Parathyroid adenoma (tissue), 2 donors: Measurements from ENCODE around the gene ANO6.

Experiments used
- H2AFZ ChIP-seq: fragments of 300-600 bp; sonication (generic); one replicate; pipeline ENCODE4 v1.7.0; 2017; ENCODE audit warnings: antibody characterized with exemption, mild to moderate bottlenecking
- H3K27ac ChIP-seq: fragments of 300-600 bp; sonication (generic); one replicate; pipeline ENCODE4 v1.7.0; 2017
- H3K27me3 ChIP-seq: fragments of 300-600 bp; sonication (generic); one replicate; pipeline ENCODE4 v1.7.0; 2017; ENCODE audit warnings: low read length; ENCODE audit not compliant: control insufficient read depth, insufficient read depth
- H3K36me3 ChIP-seq: fragments of 300-600 bp; sonication (generic); one replicate; pipeline ENCODE4 v1.7.0; 2017; ENCODE audit warnings: low read length; ENCODE audit not compliant: control insufficient read depth, insufficient read depth
- H3K4me1 ChIP-seq: fragments of 300-600 bp; sonication (generic); one replicate; pipeline ENCODE4 v1.7.0; 2017; ENCODE audit warnings: control low read depth
- H3K4me2 ChIP-seq: fragments of 300-600 bp; sonication (generic); one replicate; pipeline ENCODE4 v1.7.0; 2017; ENCODE audit warnings: low read length
- H3K4me3 ChIP-seq: fragments of 300-600 bp; sonication (generic); one replicate; pipeline ENCODE4 v1.7.0; 2017; ENCODE audit warnings: low read depth, low read length
- H3K79me2 ChIP-seq: fragments of 300-600 bp; sonication (generic); one replicate; pipeline ENCODE4 v1.7.0; 2017; ENCODE audit warnings: control low read depth
- H3K9ac ChIP-seq: fragments of 300-600 bp; sonication (generic); one replicate; pipeline ENCODE4 v1.7.0; 2017; ENCODE audit warnings: mild to moderate bottlenecking
- H3K9me3 ChIP-seq: fragments of 300-600 bp; sonication (generic); one replicate; pipeline ENCODE4 v1.7.0; 2017; ENCODE audit warnings: low read length; ENCODE audit not compliant: control insufficient read depth
- CTCF ChIP-seq: fragments of 300-600 bp; sonication (generic); IDR thresholded peaks from one replicate; pipeline ENCODE4 v1.7.0; 2017; ENCODE audit warnings: antibody characterized with exemption, mild to moderate bottlenecking
- donor health status: primary hyperparathyroidism.

The ANO6 gene

GRCh38 chr12:45402288-45402687 lies 186.4 kb downstream of the ANO6 start:
- Histone ChIP-seq H3K4me3 (no peak overlapping the region), H3K27ac (no peak overlapping the region), H3K9me3 (no peaks in the 10 kb centered on the region), H3K36me3 (no peaks in the 10 kb centered on the region), H3K9ac (no peak overlapping the region), H3K27me3 (no peaks in the 10 kb centered on the region), H3K4me2 (no peak overlapping the region), H2AFZ (no peak overlapping the region), H3K79me2 (no peaks in the 10 kb centered on the region), H3K4me1 (peaks cover 7% of the 10 kb centered on the region)
- TF ChIP-seq CTCF: no peak

DNA sequence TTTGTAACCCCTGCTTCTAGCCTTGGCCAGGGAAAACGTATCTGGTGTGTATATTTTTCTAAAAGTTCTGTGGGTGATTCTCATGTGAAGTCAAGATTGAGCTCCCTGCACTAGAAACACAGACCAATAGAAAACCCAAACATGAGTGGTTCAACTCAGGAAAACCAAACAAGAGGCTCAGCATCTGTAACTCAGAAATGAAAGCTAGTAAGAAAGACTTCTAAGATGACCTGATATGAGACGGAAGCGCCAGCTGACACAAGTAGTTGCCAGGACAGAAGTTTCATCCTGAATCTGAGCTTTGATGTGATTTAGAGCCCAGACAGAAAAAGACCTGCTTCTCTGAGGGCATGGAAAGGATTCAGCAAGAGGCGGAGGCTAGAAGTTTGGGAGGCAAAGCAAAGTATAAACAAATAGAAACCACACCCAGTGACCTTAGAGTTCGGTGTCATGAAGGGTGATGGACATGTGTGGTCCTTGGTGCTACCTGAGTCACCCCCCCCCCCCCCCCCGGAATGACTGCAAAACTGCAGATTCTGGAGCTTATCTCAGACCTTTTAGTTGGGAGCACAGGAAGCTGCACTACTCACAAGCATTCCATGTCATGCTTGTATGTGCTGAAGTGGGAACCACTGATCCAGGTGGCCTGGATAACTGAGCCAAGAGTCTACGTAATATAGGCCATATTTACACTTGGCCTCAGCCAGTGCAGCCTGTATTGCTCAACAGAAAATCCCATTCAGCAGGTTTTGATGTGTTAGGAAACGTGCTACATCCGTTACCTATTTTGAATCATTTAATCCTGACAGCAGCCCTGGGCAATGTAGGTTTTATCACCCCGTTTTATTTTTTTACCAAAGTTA lies 191.3 kb downstream of the ANO6 start:
- Histone ChIP-seq H3K9ac (no peak overlapping the region), H3K4me1 (peaks cover 7% of the 10 kb centered on the region), H3K27ac (no peak overlapping the region), H3K4me3 (no peak overlapping the region), H3K79me2 (no peaks in the 10 kb centered on the region), H3K9me3 (no peaks in the 10 kb centered on the region), H3K4me2 (no peak overlapping the region), H2AFZ (no peak overlapping the region), H3K36me3 (no peaks in the 10 kb centered on the region), H3K27me3 (no peaks in the 10 kb centered on the region)
- no peak for TF ChIP-seq CTCF

DNA sequence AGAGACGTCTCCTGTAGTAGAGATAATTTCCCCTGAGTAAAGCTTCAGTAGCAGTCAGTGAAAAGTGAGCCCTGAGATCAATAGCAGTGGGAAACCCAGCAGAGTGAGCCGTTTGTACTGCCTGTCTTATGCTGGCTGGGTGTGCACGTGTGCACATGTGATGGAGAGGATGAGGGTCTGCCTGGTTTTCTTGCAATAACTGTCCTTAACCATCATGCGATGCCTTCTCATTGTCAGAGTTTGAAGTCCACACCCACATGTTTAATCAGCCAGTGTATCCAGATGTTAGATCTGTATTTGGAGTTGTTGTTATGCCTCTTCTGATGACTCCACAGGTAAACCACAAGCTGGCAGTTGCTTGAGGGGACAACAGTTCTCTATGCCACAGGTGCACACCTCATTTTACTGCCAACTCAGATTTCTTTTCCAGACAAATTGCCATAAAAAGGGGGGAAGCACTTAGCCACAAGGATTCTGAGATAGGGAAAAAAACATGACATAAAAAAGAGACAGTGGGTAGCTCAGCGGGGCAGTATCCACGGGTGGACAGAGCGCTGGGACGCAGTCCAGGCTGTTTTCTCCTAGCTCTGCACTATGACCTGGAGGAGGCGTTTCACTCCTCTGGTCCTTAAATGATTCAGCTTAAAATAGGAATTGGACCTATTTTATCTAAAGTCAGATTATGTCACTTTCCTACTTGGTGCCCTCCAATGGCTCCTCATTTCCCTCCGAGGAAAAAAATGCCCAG lies 192.3 kb downstream of the ANO6 start:
- TF ChIP-seq CTCF: no peak
- H2AFZ ChIP-seq: no peak overlapping the region
- peaks cover 7% of the 10 kb centered on the region for H3K4me1 ChIP-seq
- H3K27ac ChIP-seq: no peak overlapping the region
- no peaks in the 10 kb centered on the region for H3K36me3 ChIP-seq
- H3K27me3 ChIP-seq: no peaks in the 10 kb centered on the region
- H3K9me3 ChIP-seq: no peaks in the 10 kb centered on the region
- no peak overlapping the region for H3K4me2 ChIP-seq
- no peak overlapping the region for H3K4me3 ChIP-seq
- no peak overlapping the region for H3K9ac ChIP-seq
- H3K79me2 ChIP-seq: no peaks in the 10 kb centered on the region

DNA sequence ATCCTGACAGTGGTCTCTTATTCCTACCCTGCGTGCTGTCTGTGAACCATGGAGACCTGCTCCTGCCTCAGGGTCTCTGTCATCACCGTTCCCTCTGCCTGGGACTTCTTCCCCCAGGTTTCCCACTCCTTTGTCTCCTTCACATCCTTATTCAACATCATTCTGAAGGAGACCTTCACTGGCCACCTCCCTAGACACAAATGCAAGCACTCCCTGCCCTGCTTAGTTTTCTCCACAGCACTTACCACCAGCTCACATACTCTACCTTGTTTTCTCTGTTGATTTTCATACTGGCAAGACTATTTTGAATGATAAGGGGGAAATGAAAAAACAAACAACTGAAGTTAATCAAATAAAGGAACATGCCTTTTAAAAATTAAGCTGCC lies 192.8 kb downstream of the ANO6 start:
- no peak for TF ChIP-seq CTCF
- no peak overlapping the region for H2AFZ ChIP-seq
- H3K9ac ChIP-seq: no peak overlapping the region
- H3K4me2 ChIP-seq: no peak overlapping the region
- no peaks in the 10 kb centered on the region for H3K9me3 ChIP-seq
- no peaks in the 10 kb centered on the region for H3K27me3 ChIP-seq
- no peak overlapping the region for H3K4me3 ChIP-seq
- no peaks in the 10 kb centered on the region for H3K36me3 ChIP-seq
- H3K79me2 ChIP-seq: no peaks in the 10 kb centered on the region
- peaks cover 7% of the 10 kb centered on the region for H3K4me1 ChIP-seq
- no peak overlapping the region for H3K27ac ChIP-seq
